IMR-90 (cell line): ENCODE data around the gene RAB11FIP4. TPM values are rescaled to one million over a fixed set of nuclear protein-coding genes. Genes with fewer than 3 reads are reported as not detected.

Source experiments
- ATAC-seq: fragments of 200-7000 bp; cut with Tn5 transposase; 2 replicates; pipeline ENCODE4 v1.9.1; 2020; ENCODE audit warnings: low read depth, mild to moderate bottlenecking, moderate library complexity
- BruUV-seq: library from RNA; stranded (reverse); fragments of 400-500 nt; replicated peaks from 2 replicates; lab custom pipeline; 2021; lab: Mats Ljungman, UMichigan
- CTCF ChIA-PET: fragments of 300-600 bp; formaldehyde crosslinking; extraction: SDS; loops from one replicate; lab custom pipeline; 2021; ENCODE audit warnings: antibody characterized with exemption; lab: Yijun Ruan, JAX
- POLR2A ChIA-PET: fragments of 300-600 bp; sonication (Branson Sonifier 250); formaldehyde crosslinking; loops from one replicate; lab custom pipeline; 2022; ENCODE audit warnings: antibody characterized with exemption; ENCODE audit not compliant: unreplicated experiment; lab: Charles Lee
- DNase-seq: peaks from one replicate; pipeline ENCODE4 v3.0.0; 2013
- H2AFZ ChIP-seq: replicated peaks from 2 replicates; pipeline ENCODE3; 2013; ENCODE audit warnings: low read length, mild to moderate bottlenecking; ENCODE audit not compliant: poor library complexity
- H2AK5ac ChIP-seq: 2 replicates; pipeline ENCODE4 v1.6.1; 2013; ENCODE audit warnings: low read depth, low read length, inconsistent platforms
- H2AK9ac ChIP-seq: replicated peaks from 2 replicates; pipeline ENCODE3; 2013; ENCODE audit warnings: mild to moderate bottlenecking, low read depth, low read length, moderate library complexity; ENCODE audit not compliant: poor library complexity
- H2BK120ac ChIP-seq: 2 replicates; pipeline ENCODE4 v1.6.1; 2013; ENCODE audit warnings: low read depth, low read length, inconsistent platforms
- H2BK15ac ChIP-seq: 3 replicates; pipeline ENCODE4 v1.6.1; 2013; ENCODE audit warnings: low read depth, low read length, inconsistent platforms
- H2BK20ac ChIP-seq: 2 replicates; pipeline ENCODE4 v1.6.1; 2013; ENCODE audit warnings: low read depth, mild to moderate bottlenecking, inconsistent platforms, low read length, moderate library complexity
- H2BK5ac ChIP-seq: 2 replicates; pipeline ENCODE4 v1.6.1; 2013; ENCODE audit warnings: mild to moderate bottlenecking, low read depth, low read length, inconsistent platforms; ENCODE audit not compliant: poor library complexity, severe bottlenecking
- H3K14ac ChIP-seq: replicated peaks from 2 replicates; pipeline ENCODE4 v1.6.1; 2013; ENCODE audit warnings: low read depth, low read length, inconsistent platforms
- H3K18ac ChIP-seq: 2 replicates; pipeline ENCODE4 v1.6.1; 2013; ENCODE audit warnings: low read depth, low read length, control low read depth
- H3K23ac ChIP-seq: 2 replicates; pipeline ENCODE4 v1.6.1; 2013; ENCODE audit warnings: low read depth, low read length, inconsistent platforms
- H3K27ac ChIP-seq: 2 replicates; pipeline ENCODE4 v1.5.1; 2013; ENCODE audit warnings: mild to moderate bottlenecking, control low read depth, low read length; ENCODE audit not compliant: insufficient read depth
- H3K27me3 ChIP-seq: 2 replicates; pipeline ENCODE4 v1.6.1; 2013; ENCODE audit warnings: low read length; ENCODE audit not compliant: control insufficient read depth, insufficient read depth
- H3K36me3 ChIP-seq: 2 replicates; pipeline ENCODE4 v1.6.1; 2013; ENCODE audit warnings: low read length, mixed read lengths; ENCODE audit not compliant: control insufficient read depth, insufficient read depth
- H3K4ac ChIP-seq: 2 replicates; pipeline ENCODE4 v1.6.1; 2013; ENCODE audit warnings: low read depth, low read length, inconsistent platforms
- H3K4me1 ChIP-seq: 2 replicates; pipeline ENCODE4 v1.6.1; 2013; ENCODE audit warnings: low read length, mixed read lengths; ENCODE audit not compliant: control insufficient read depth, insufficient read depth
- H3K4me2 ChIP-seq: 2 replicates; pipeline ENCODE4 v1.6.1; 2013; ENCODE audit warnings: low read depth, mild to moderate bottlenecking, control low read depth, low read length, moderate library complexity
- H3K4me3 ChIP-seq: 2 replicates; pipeline ENCODE4 v1.5.1; 2013; ENCODE audit warnings: low read depth, mild to moderate bottlenecking, control low read depth, low read length, moderate library complexity; ENCODE audit not compliant: insufficient read depth
- H3K56ac ChIP-seq: 2 replicates; pipeline ENCODE4 v1.6.1; 2013; ENCODE audit warnings: low read length, inconsistent platforms; ENCODE audit not compliant: insufficient read depth; ENCODE audit errors: extremely low read depth
- H3K79me1 ChIP-seq, 2 experiments: 2 replicates each; pipeline ENCODE4 v1.6.1; 2013; ENCODE audit warnings: low read length in 2 of 2, inconsistent platforms in 1 of 2, low read depth in 1 of 2
- H3K9ac ChIP-seq: 2 replicates; pipeline ENCODE4 v1.6.1; 2013; ENCODE audit warnings: low read depth, low read length, control low read depth
- H3K9me1 ChIP-seq: 2 replicates; pipeline ENCODE4 v1.6.1; 2013; ENCODE audit warnings: low read length, inconsistent platforms; ENCODE audit not compliant: insufficient read depth
- H3K9me3 ChIP-seq: 2 replicates; pipeline ENCODE4 v1.6.1; 2013; ENCODE audit warnings: low read length; ENCODE audit not compliant: control insufficient read depth, insufficient read depth
- H4K20me1 ChIP-seq: 2 replicates; pipeline ENCODE4 v1.6.1; 2013; ENCODE audit warnings: low read length, inconsistent platforms; ENCODE audit not compliant: insufficient read depth
- H4K5ac ChIP-seq: 2 replicates; pipeline ENCODE4 v1.6.1; 2013; ENCODE audit warnings: mild to moderate bottlenecking, low read depth, low read length, control low read depth
- H4K8ac ChIP-seq, 2 experiments: 2 replicates each; pipeline ENCODE4 v1.6.1; 2013; ENCODE audit warnings: low read depth in 2 of 2, low read length in 2 of 2, control low read depth in 1 of 2, inconsistent platforms in 1 of 2
- H4K91ac ChIP-seq: 2 replicates; pipeline ENCODE4 v1.6.1; 2013; ENCODE audit warnings: low read depth, low read length, inconsistent platforms; ENCODE audit not compliant: insufficient read depth
- BHLHE40 ChIP-seq: fragments of 150-350 bp; IDR thresholded peaks from 2 replicates; pipeline ENCODE4 v1.6.1; 2016; ENCODE audit warnings: mild to moderate bottlenecking, low read depth, low read length
- CEBPB ChIP-seq: IDR thresholded peaks from 2 replicates; pipeline ENCODE4 v1.6.1; 2012; ENCODE audit warnings: low read depth, low read length, improper control_type of control experiment
- CHD1 ChIP-seq: IDR thresholded peaks from 2 replicates; pipeline ENCODE4 v1.6.1; 2012; ENCODE audit warnings: low read depth, low read length, improper control_type of control experiment
- FOS ChIP-seq: fragments of 150-350 bp; IDR thresholded peaks from 2 replicates; pipeline ENCODE4 v1.6.1; 2016; ENCODE audit warnings: low read depth, low read length
- MAFK ChIP-seq: IDR thresholded peaks from 2 replicates; pipeline ENCODE4 v1.6.1; 2012; ENCODE audit warnings: low read depth, low read length, improper control_type of control experiment
- MAZ ChIP-seq: IDR thresholded peaks from 2 replicates; pipeline ENCODE4 v1.6.1; 2012; ENCODE audit warnings: low read depth, mild to moderate bottlenecking, low read length, improper control_type of control experiment, moderate library complexity, borderline replicate concordance
- MXI1 ChIP-seq: IDR thresholded peaks from 2 replicates; pipeline ENCODE4 v1.6.1; 2012; ENCODE audit warnings: low read depth, mild to moderate bottlenecking, low read length, moderate library complexity, borderline replicate concordance
- NFE2L2 ChIP-seq: fragments of 150-350 bp; IDR thresholded peaks from 2 replicates; pipeline ENCODE4 v1.6.1; 2016; ENCODE audit warnings: low read depth, mild to moderate bottlenecking, low read length
- POLR2A ChIP-seq: IDR thresholded peaks from 2 replicates; pipeline ENCODE4 v1.6.1; 2012; ENCODE audit warnings: mild to moderate bottlenecking, low read depth, low read length
- RAD21 ChIP-seq: IDR thresholded peaks from 2 replicates; pipeline ENCODE4 v1.6.1; 2012; ENCODE audit warnings: low read length, improper control_type of control experiment
- RFX5 ChIP-seq: IDR thresholded peaks from 2 replicates; pipeline ENCODE4 v1.8.0; 2012; ENCODE audit warnings: low read depth, mild to moderate bottlenecking, low read length, moderate library complexity
- SMC3 ChIP-seq: fragments of 150-350 bp; IDR thresholded peaks from 2 replicates; pipeline ENCODE4 v1.6.1; 2016; ENCODE audit warnings: low read depth, mild to moderate bottlenecking, antibody characterized with exemption, low read length, moderate library complexity
- WGBS, 2 experiments: methylation state at CpG; one replicate each; pipeline versions ENCODE4 v1.1.5 to v1.1.7; 2013; ENCODE audit warnings: missing lambda C conversion rate in 2 of 2; ENCODE audit not compliant: insufficient read length in 1 of 2; ENCODE audit errors: extremely low coverage in 2 of 2; 5-methylcytosine and 5-hydroxymethylcytosine counted together
- dilution Hi-C: fragments of 300-500 bp; cut with HindIII; formaldehyde crosslinking; loops from one replicate; pipeline ENCODE4 v1.14.3; 2018; ENCODE audit warnings: low sequenced_read_pairs; ENCODE audit not compliant: unreplicated experiment
- in situ Hi-C: fragments of 300-500 bp; cut with MboI; formaldehyde crosslinking; loops from 3 replicates; pipeline ENCODE4 v1.14.3; 2019; ENCODE audit warnings: low sequenced_read_pairs, inconsistent platforms, mixed read lengths
- intact Hi-C: fragments of 100-400 bp; cut with micrococcal nuclease; formaldehyde crosslinking; loops from 2 replicates; pipeline ENCODE4 v1.10.0; 2022
- polyA plus RNA-seq, 3 experiments: library from polyadenylated mRNA; depleted of rRNA; stranded (reverse); fragments of >200 nt; gene quantifications; 2 replicates each; pipeline ENCODE4 v1.2.3, GENCODE V29; 2012; ENCODE audit warnings: low replicate concordance in 1 of 3
- total RNA-seq: library from RNA; depleted of rRNA; stranded (reverse); fragments of >200 nt; gene quantifications from 2 replicates; pipeline ENCODE4 v1.2.3, GENCODE V29; 2012
- TF ChIP-seq, protein P1 (sequence below): fragments of 150-350 bp; IDR thresholded peaks from 2 replicates; pipeline ENCODE4 v1.6.1; 2016; ENCODE audit warnings: low read depth, mild to moderate bottlenecking, low read length, moderate library complexity, borderline replicate concordance
- TF ChIP-seq, protein P2 (sequence below): conservative IDR thresholded peaks from 2 replicates; pipeline ENCODE4 v1.5.1; 2012; ENCODE audit warnings: mild to moderate bottlenecking, low read depth, low read length, improper control_type of control experiment

Gene RAB11FIP4
- total and polyA plus RNA-seq, 2 of the 4 experiments (the other 2 are of a cell fraction): 0.68 to 1.1 TPM

- no peak overlapping the region for H3K4me2 ChIP-seq
- in situ Hi-C loops: no loop called here
- no TSS peak for BruUV-seq
- H2AK5ac ChIP-seq: no peak overlapping the region
- TF ChIP-seq FOS: no peak
- TF ChIP-seq MAZ: no peak
- TF ChIP-seq, protein P1, sequence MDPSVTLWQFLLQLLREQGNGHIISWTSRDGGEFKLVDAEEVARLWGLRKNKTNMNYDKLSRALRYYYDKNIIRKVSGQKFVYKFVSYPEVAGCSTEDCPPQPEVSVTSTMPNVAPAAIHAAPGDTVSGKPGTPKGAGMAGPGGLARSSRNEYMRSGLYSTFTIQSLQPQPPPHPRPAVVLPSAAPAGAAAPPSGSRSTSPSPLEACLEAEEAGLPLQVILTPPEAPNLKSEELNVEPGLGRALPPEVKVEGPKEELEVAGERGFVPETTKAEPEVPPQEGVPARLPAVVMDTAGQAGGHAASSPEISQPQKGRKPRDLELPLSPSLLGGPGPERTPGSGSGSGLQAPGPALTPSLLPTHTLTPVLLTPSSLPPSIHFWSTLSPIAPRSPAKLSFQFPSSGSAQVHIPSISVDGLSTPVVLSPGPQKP: no peak
- no peak for TF ChIP-seq RAD21
- no peak for TF ChIP-seq BHLHE40
- no peak for TF ChIP-seq RFX5
- TF ChIP-seq CEBPB: no peak
- TF ChIP-seq MXI1: no peak
- TF ChIP-seq NFE2L2: no peak
- TF ChIP-seq, protein P2, sequence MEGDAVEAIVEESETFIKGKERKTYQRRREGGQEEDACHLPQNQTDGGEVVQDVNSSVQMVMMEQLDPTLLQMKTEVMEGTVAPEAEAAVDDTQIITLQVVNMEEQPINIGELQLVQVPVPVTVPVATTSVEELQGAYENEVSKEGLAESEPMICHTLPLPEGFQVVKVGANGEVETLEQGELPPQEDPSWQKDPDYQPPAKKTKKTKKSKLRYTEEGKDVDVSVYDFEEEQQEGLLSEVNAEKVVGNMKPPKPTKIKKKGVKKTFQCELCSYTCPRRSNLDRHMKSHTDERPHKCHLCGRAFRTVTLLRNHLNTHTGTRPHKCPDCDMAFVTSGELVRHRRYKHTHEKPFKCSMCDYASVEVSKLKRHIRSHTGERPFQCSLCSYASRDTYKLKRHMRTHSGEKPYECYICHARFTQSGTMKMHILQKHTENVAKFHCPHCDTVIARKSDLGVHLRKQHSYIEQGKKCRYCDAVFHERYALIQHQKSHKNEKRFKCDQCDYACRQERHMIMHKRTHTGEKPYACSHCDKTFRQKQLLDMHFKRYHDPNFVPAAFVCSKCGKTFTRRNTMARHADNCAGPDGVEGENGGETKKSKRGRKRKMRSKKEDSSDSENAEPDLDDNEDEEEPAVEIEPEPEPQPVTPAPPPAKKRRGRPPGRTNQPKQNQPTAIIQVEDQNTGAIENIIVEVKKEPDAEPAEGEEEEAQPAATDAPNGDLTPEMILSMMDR: no peak
- no peak for TF ChIP-seq SMC3
- no peak for TF ChIP-seq POLR2A
- no peak for TF ChIP-seq MAFK
- TF ChIP-seq CHD1: no peak
- no peaks in the 10 kb centered on the region for H3K36me3 ChIP-seq
- H4K91ac ChIP-seq: no peak overlapping the region
- dilution Hi-C loops: no loop called here
- H2BK120ac ChIP-seq: no peak overlapping the region
- no peak overlapping the region for H3K4me3 ChIP-seq
- no peak overlapping the region for H2BK20ac ChIP-seq
- H3K4me1 ChIP-seq: peaks cover 2% of the 10 kb centered on the region; the same call in 1 of the 2 replicates
- H3K27ac ChIP-seq: no peak overlapping the region
- CTCF ChIA-PET: interaction anchor here (0.9 to 1.6 kb wide), 3 partner anchors 10 to 453 kb away, joined by 3 to 10 read pairs (median 3); no protein-coding TSS in a partner anchor
- H2BK5ac ChIP-seq: no peak overlapping the region
- peak overlapping the region; percentile 48 for H2AFZ ChIP-seq
- no peak overlapping the region for H4K5ac ChIP-seq
- H4K20me1 ChIP-seq: no peaks in the 10 kb centered on the region; the same call in none of the 2 replicates
- H3K79me1 ChIP-seq: no peaks in the 10 kb centered on the region
- no peak overlapping the region for H3K14ac ChIP-seq
- 0 out of 2 replicates have a peak, but pooled peaks cover 5% of the 10 kb centered on the region for H3K9me1 ChIP-seq
- H2AK9ac ChIP-seq: no peak overlapping the region
- H4K8ac ChIP-seq: no peak overlapping the region
- no peak overlapping the region for H3K56ac ChIP-seq
- POLR2A ChIA-PET: no interaction called here
- DNase-seq (no peak), ATAC-seq (no peak)
- H2BK15ac ChIP-seq: no peak overlapping the region
- WGBS, 2 experiments: 73% methylated on average over 5 of the region's 22 CpGs; no CpG with 5 or more reads in 1 of the 2 experiments
- intact Hi-C loops: loop anchor here (1.0 kb wide), 2 partner anchors 135 to 452 kb away; no protein-coding TSS in a partner anchor
- H3K4ac ChIP-seq: no peak overlapping the region
- no peak overlapping the region for H3K9ac ChIP-seq
- no peak overlapping the region for H3K23ac ChIP-seq
- H3K9me3 ChIP-seq: no peaks in the 10 kb centered on the region
- no peak overlapping the region for H3K18ac ChIP-seq
- peaks cover 37% of the 10 kb centered on the region for H3K27me3 ChIP-seq
Measured at GRCh38 chr17:31389657-31390381, 1.7 kb upstream of the RAB11FIP4 start.
